HCT116 (cell line): Measurements from ENCODE around the gene SRD5A3. TPM values are rescaled to one million over a fixed set of nuclear protein-coding genes. Genes with fewer than 3 reads are reported as not detected.

Experiments
- ATAC-seq: fragments of 200-7000 bp; cut with Tn5 transposase; 2 replicates; pipeline ENCODE4 v1.9.1; 2020; ENCODE audit warnings: mild to moderate bottlenecking, moderate library complexity
- BruUV-seq: library from RNA; stranded (reverse); fragments of 400-500 nt; replicated peaks from 2 replicates; lab custom pipeline; 2021; lab: Mats Ljungman, UMichigan
- CTCF ChIA-PET: fragments of 300-600 bp; sonication (Branson Sonifier 250); formaldehyde crosslinking; loops from one replicate; lab custom pipeline; 2021; ENCODE audit warnings: antibody characterized with exemption; lab: Charles Lee
- POLR2A ChIA-PET: fragments of 300-600, 350-600 bp; sonication (Branson Sonifier 250); formaldehyde crosslinking; loops from one replicate; lab custom pipeline; 2021; ENCODE audit warnings: antibody characterized with exemption; lab: Charles Lee
- RAD21 ChIA-PET, 2 experiments: fragments of 300-600 bp; sonication (Branson Sonifier 250); formaldehyde crosslinking; loops; one replicate each; lab custom pipeline; 2023; ENCODE audit warnings: low total read pairs in 2 of 2; ENCODE audit not compliant: uncharacterized antibody in 2 of 2, unreplicated experiment in 2 of 2, low non-redundant PET in 1 of 2; lab: Charles Lee
- DNase-seq: peaks from one replicate; pipeline ENCODE4 v3.0.0-alpha.2; 2010; ENCODE audit warnings: low read depth, low spot score
- H2AFZ ChIP-seq: fragments of 200-600 bp; shearing (Covaris generic), sonication (generic); 2 replicates; pipeline ENCODE4 v1.6.1; 2017; ENCODE audit warnings: low read depth, mixed run types, mixed read lengths, antibody characterized with exemption, low read length; ENCODE audit not compliant: poor library complexity, severe bottlenecking
- H3K27ac ChIP-seq: 2 replicates; pipeline ENCODE4 v1.5.1; 2012; ENCODE audit warnings: low read depth, low read length
- H3K27me3 ChIP-seq: fragments of 200-600 bp; sonication (generic); 2 replicates; pipeline ENCODE4 v1.6.1; 2016; ENCODE audit warnings: mixed run types, low read length, mixed read lengths; ENCODE audit not compliant: insufficient read depth
- H3K36me3 ChIP-seq, 2 experiments: fragments of 200-500 bp in 1 of 2; fragments of 200-600 bp in 1 of 2; sonication (Bioruptor generic) in 1 of 2; sonication (generic) in 1 of 2; 2 replicates each; pipeline versions ENCODE4 v1.5.1 to v1.6.1; 2014 to 2016; ENCODE audit warnings: low read length in 2 of 2, inconsistent platforms in 1 of 2, mixed read lengths in 1 of 2, mixed run types in 1 of 2; ENCODE audit not compliant: insufficient read depth in 2 of 2, control insufficient read depth in 1 of 2
- H3K4me1 ChIP-seq, 2 experiments: fragments of 200-600 bp in 1 of 2; sonication (generic) in 1 of 2; 2 replicates each; pipeline versions ENCODE4 v1.5.1 to v1.6.1; 2012 to 2017; ENCODE audit warnings: low read length in 2 of 2, inconsistent platforms in 1 of 2, mild to moderate bottlenecking in 1 of 2, mixed read lengths in 1 of 2, mixed run types in 1 of 2, moderate library complexity in 1 of 2; ENCODE audit not compliant: insufficient read depth in 2 of 2, control insufficient read depth in 1 of 2
- H3K4me2 ChIP-seq: fragments of 200-600 bp; sonication (generic); 2 replicates; pipeline ENCODE4 v1.6.1; 2017; ENCODE audit warnings: mixed run types, low read length, mixed read lengths
- H3K4me3 ChIP-seq, 2 experiments: fragments of 200-600 bp in 1 of 2; sonication (generic) in 1 of 2; replicated peaks in 1 of 2; 2 replicates each; pipeline ENCODE4 v1.5.1; 2011 to 2016; ENCODE audit warnings: low read length in 2 of 2, control low read depth in 1 of 2, low read depth in 1 of 2, mild to moderate bottlenecking in 1 of 2, mixed read lengths in 1 of 2, mixed run types in 1 of 2
- H3K79me2 ChIP-seq: fragments of 200-600 bp; sonication (generic); 2 replicates; pipeline ENCODE4 v1.6.1; 2017; ENCODE audit warnings: mild to moderate bottlenecking, mixed run types, low read length, moderate library complexity, mixed read lengths; ENCODE audit not compliant: insufficient read depth
- H3K9ac ChIP-seq: fragments of 200-600 bp; sonication (generic); 2 replicates; pipeline ENCODE4 v1.6.1; 2016; ENCODE audit warnings: low read length, mixed read lengths
- H3K9me2 ChIP-seq: fragments of 200-600 bp; sonication (generic), shearing (Covaris generic); 2 replicates; pipeline ENCODE4 v1.6.1; 2017; ENCODE audit warnings: mixed run types, mild to moderate bottlenecking, moderate library complexity; ENCODE audit not compliant: insufficient read depth
- H3K9me3 ChIP-seq, 2 experiments: fragments of 200-500 bp in 1 of 2; fragments of 200-600 bp in 1 of 2; sonication (Bioruptor generic) in 1 of 2; sonication (generic) in 1 of 2; 2 replicates each; pipeline ENCODE4 v1.6.1; 2014 to 2017; ENCODE audit warnings: low read length in 2 of 2, mixed read lengths in 2 of 2, inconsistent platforms in 1 of 2, low read depth in 1 of 2, mild to moderate bottlenecking in 1 of 2, mixed run types in 1 of 2, moderate library complexity in 1 of 2; ENCODE audit not compliant: control insufficient read depth in 1 of 2, insufficient read depth in 1 of 2
- H4K20me1 ChIP-seq: fragments of 200-600 bp; sonication (generic), shearing (Covaris generic); 2 replicates; pipeline ENCODE4 v1.6.1; 2017; ENCODE audit warnings: mixed run types, mild to moderate bottlenecking, moderate library complexity; ENCODE audit not compliant: insufficient read depth
- EGR1 ChIP-seq: IDR thresholded peaks from 2 replicates; pipeline ENCODE4 v1.6.1; 2012; ENCODE audit warnings: low read depth
- POLR2A ChIP-seq: IDR thresholded peaks from 2 replicates; pipeline ENCODE4 v1.7.0; 2011; ENCODE audit warnings: borderline replicate concordance; ENCODE audit not compliant: insufficient read depth, insufficient read length; ENCODE audit errors: extremely low read depth
- POLR2AphosphoS5 ChIP-seq: IDR thresholded peaks from 2 replicates; pipeline ENCODE4 v1.6.1; 2011; ENCODE audit warnings: mild to moderate bottlenecking, low read depth, low read length, moderate library complexity
- SIN3A ChIP-seq: IDR thresholded peaks from 2 replicates; pipeline ENCODE4 v1.6.1; 2012; ENCODE audit warnings: low read depth
- SRF ChIP-seq: IDR thresholded peaks from 2 replicates; pipeline ENCODE4 v1.6.1; 2012; ENCODE audit warnings: low read depth
- TCF7L2 ChIP-seq: IDR thresholded peaks from 2 replicates; pipeline ENCODE4 v1.7.0; 2011; ENCODE audit warnings: borderline replicate concordance, inconsistent platforms; ENCODE audit not compliant: insufficient read depth, insufficient read length; ENCODE audit errors: extremely low read depth
- intact Hi-C: fragments of 100-400 bp; cut with micrococcal nuclease; formaldehyde crosslinking; loops from 2 replicates; pipeline ENCODE4 v1.10.0; 2022
- total RNA-seq: library from RNA; stranded (reverse); gene quantifications from one replicate; pipeline ENCODE4 v1.2.1, GENCODE V29; 2021; ENCODE audit not compliant: unreplicated experiment

Gene SRD5A3
- total RNA-seq, 1 experiment from 2014 or later, result 19.9 TPM

DNA sequence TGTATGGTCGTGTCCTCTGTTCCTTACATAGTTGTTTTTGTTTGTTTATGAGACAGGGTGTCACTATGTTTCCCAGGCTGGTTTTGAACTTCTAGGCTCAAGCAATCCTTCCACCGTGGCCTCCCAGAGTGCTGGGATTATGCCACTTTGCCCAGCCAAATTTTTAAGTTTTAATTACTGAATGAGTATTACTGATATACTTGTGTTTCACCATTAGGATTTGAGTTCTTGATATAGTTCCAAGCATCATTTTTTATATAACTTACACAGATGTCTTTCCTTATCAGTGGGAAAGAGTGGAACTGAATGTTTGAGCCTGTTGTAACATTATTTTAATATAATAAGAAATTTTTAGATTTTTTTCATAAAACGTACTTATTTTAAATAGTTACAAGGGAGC, 70.1 kb downstream of the SRD5A3 start:
- no peak overlapping the region for H2AFZ ChIP-seq
- no peak overlapping the region for H3K4me2 ChIP-seq
- ATAC-seq, result no peak
- CTCF ChIA-PET, result no interaction called here
- no peaks in the 10 kb centered on the region for H3K4me1 ChIP-seq
- intact Hi-C loops, result no loop called here
- no peak overlapping the region for H3K9ac ChIP-seq
- BruUV-seq, result no TSS peak
- H4K20me1 ChIP-seq, result no peaks in the 10 kb centered on the region; the same call in 1 of the 2 replicates
- no peaks in the 10 kb centered on the region for H3K9me2 ChIP-seq
- H3K27ac ChIP-seq, result no peak overlapping the region
- POLR2A ChIA-PET, result no interaction called here
- RAD21 ChIA-PET, result no interaction called here
- no peaks in the 10 kb centered on the region for H3K9me3 ChIP-seq
- H3K27me3 ChIP-seq, result no peaks in the 10 kb centered on the region
- no peak for TF ChIP-seq POLR2A
- no peak for TF ChIP-seq SIN3A
- no peak for TF ChIP-seq POLR2AphosphoS5
- TF ChIP-seq EGR1, result no peak
- TF ChIP-seq SRF, result no peak
- TF ChIP-seq TCF7L2, result no peak
- TF ChIP-seq, all 23 proteins: peak for 0
- Histone ChIP-seq H3K79me2 (peaks cover 90% of the 10 kb centered on the region), H3K4me3 (no peak overlapping the region), H3K36me3 (peaks cover 21 to 29% of the 10 kb centered on the region in 2 experiments; a peak in 3 of 4 replicates)
- DNase-seq, result no peak

Other genes starting within 250 kb of the SRD5A3 start
- gene KDR, start 220.6 kb upstream of the SRD5A3 start, total RNA-seq, result 0.52 TPM
- 60.7 TPM for gene TMEM165, start 49.7 kb downstream of the SRD5A3 start, total RNA-seq
- gene CLOCK, start 200.7 kb downstream of the SRD5A3 start, total RNA-seq, result 38.7 TPM
- gene PDCL2, start 246.0 kb downstream of the SRD5A3 start, total RNA-seq, result 0.47 TPM